Erythroblast (primary cell): ENCODE data around the gene NPM1.

Experiments used
- DNase-seq, 2 experiments: peaks; one replicate each; lab custom pipeline; 2025; lab: John Stamatoyannopoulos, UW
- GATA1 ChIP-seq: IDR thresholded peaks from 2 replicates; pipeline ENCODE4 v1.6.1; 2011; ENCODE audit warnings: low read depth, mild to moderate bottlenecking, control low read depth, low read length, moderate library complexity
- POLR2A ChIP-seq: IDR thresholded peaks from 2 replicates; pipeline ENCODE4 v1.6.1; 2011; ENCODE audit warnings: mild to moderate bottlenecking, low read length

NPM1 gene

DNA sequence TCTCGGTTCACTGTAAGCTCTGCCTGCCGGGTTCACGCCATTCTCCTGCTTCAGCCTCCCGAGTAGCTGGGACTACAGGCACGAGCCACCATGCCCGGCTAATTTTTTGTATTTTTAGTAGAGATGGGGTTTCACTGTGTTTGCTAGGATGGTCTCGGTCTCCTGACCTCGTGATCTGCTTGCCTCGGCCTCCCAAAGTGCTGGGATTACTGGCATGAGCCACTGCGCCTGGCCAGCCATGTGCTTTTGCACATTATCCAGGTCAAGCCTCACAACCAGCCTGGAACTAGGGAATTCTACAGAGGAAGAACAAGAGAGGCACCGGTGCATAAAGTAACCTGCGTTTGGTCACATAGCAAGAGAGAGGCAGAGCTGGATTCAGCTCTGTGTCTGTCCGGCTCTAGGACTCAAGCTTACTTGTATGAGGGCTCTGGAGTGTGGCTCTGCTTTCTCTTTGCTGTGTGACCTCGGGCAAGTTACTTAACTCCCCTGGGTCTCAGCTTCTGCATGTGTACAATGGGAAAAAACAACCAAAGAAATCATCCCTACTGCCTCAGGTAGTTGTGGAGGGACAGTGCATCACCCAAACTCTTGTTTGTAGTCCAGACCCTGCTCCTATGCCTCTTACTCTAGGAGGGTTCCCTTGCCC, 38.1 kb downstream of the NPM1 start:
- no peak for TF ChIP-seq POLR2A
- no peak for TF ChIP-seq GATA1

DNA sequence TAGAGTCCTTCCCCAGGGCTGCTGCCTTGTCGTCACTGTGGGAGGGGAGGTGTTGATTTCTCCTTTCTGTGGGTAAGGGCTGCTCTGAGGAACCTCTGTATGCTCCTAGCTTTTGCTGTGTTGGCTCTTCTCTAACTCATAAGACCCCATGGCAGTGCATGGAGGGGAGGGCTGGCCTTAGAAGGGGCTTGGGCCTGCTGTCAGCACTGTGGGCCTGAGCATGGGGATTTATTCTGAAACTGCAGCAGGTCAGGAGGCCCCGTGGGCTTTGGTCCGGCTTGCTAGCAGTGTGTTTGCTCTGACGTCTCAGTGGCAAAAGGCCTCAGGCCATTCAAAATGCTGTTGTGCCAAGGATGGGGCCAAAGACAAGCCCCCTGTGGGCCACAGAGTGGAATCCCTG, 38.6 kb downstream of the NPM1 start:
- no peak for DNase-seq

More for the DNA sequence above, 38.1 kb downstream of the NPM1 start:
- DNase-seq = no peak

DNA sequence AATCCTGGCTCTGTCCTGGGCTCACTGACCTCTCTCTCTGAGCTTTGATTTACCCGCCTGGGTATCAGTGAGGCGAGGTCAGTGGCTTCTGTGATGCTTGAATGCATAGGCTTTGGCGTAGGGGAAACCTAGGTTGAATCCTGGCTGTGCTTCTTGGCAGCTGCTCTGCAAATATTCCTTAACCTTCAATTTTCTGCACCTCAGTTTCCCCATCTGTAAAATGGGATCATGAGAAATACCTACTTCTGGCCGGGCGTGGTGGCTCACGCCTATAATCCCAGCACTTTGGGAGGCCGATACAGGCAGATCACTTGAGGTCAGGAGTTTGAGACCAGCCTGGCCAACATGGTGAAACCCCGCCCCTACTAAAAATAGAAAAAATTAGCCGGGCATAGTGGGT, 39.0 kb downstream of the NPM1 start:
- TF ChIP-seq GATA1 (no peak), POLR2A (no peak)
- DNase-seq = no peak

More for the DNA sequence above, 38.6 kb downstream of the NPM1 start:
- TF ChIP-seq GATA1 = no peak
- TF ChIP-seq POLR2A = no peak

DNA sequence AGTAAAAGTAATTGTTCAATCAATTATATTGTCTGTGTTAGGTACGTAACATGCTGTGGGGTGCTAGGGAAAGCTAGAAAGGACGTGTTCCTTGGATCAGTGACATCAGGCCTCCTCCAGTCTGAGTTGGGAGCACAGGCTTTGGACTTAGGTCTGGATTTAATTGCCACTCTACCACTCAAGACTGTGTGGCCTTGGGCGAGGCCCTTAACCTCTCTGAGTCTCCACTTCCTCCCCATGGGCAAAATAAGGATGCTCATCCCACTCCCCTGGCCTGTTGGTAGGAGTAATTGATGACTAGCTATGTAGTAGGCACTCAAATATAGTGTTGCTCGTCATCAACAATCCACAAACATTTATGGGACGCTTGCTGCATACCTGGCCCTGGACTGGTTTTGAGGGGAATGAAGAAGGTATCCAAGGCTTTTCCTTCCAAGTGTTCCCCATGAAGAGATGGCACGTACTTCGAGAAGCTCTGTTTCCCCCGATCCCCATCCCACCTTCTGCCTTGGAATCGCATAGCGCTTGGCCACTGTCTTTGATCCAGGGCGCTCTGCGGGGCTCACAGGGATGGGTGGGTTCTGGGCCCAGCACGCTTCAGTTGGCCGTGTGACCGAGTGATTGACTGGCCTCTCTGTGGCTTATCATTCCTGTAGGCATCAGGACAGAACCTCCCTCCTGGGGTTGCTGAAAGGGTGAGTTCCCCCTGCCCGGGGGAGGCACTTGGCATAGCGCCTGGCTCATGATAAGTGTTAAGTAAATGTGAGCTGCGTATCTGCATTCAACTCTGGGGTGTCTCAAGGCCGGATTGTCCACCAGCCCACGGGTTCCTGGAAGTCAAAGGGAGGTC, 39.9 kb downstream of the NPM1 start:
- TF ChIP-seq GATA1 (no peak), POLR2A (no peak)
- peak in 1 of 2 experiments; percentile 13 for DNase-seq

DNA sequence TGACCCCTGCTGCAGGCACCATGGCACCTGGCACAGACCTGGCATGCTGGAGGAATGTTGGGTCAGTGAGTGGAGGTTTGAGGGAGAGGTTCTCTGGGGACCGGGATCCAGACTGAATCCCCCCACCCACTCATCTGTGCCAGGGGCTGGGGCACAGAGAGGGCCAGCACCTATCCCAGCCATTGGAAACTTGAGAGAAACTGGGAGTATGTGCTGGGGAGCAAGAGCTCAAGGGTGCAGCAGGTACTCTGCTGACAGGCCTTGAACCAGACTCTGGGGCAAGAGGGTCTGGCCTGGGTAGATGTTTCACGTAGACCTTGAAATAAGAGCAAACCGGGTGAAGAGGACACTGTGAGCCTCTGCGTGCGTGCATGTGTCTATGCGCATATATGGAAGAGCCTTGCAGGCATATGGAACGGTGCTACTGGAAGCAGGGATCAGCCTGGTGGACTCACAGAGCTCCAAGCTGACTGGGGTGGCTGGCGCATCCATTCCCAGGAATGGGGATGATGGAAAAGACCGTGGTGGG, 40.6 kb downstream of the NPM1 start:
- TF ChIP-seq POLR2A = no peak
- TF ChIP-seq GATA1 = no peak
- DNase-seq = no peak

DNA sequence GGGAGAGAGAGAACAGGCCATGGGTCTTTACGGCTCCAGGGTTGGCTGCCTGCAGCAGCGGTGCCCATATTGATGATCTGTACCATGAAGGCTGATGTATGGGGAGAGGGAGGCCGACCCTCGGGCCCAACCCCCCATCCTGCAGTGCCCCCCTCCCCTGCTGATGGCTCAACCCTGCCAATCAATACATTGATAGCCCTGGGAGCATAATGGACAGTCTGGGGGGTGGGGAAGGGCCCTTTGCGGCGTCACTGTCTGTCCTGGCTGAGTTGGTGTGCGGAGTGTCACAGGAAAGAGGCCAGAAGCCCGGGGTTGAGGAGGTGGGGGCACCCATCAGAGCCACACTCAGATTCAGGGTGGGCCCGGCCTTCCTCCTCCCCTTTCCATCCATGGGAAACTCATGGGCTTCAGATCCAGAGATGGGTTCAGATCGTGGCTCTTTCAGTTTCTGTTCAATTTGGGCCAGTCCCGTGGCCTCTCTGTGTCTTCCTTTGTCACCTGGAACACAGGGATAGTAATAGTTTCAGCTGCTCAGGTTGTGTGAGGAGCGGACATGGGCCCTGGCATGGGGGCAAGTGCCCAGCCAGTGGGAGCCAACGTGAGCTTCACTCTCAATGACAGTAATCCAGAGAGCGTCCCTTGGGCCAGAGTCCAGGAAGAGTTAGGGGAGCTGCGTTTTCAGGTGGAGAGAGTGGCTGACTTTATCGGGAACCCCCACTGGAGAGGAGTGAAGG, 41.3 kb downstream of the NPM1 start:
- TF ChIP-seq GATA1 (no peak), POLR2A (no peak)
- no peak for DNase-seq

DNA sequence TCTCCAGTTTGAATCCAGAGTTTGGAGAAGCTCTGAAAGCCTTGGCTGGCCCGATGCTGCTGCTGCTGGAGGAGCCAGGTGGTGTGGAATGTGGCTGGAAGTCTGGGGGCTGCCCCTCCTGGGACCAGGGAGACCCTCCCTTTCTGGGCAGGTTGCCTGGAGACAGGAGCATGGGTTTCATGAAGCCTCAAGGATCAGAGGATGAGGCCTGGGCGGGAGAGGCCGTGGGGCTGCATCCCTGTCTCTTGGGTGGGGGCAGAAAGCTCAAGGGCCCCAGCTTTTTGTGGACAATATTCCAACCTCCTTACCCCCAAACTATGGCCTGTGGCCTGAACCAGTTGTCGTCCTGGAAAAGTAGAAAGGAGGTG, 41.9 kb downstream of the NPM1 start:
- no peak for TF ChIP-seq GATA1
- no peak for TF ChIP-seq POLR2A
- no peak for DNase-seq

DNA sequence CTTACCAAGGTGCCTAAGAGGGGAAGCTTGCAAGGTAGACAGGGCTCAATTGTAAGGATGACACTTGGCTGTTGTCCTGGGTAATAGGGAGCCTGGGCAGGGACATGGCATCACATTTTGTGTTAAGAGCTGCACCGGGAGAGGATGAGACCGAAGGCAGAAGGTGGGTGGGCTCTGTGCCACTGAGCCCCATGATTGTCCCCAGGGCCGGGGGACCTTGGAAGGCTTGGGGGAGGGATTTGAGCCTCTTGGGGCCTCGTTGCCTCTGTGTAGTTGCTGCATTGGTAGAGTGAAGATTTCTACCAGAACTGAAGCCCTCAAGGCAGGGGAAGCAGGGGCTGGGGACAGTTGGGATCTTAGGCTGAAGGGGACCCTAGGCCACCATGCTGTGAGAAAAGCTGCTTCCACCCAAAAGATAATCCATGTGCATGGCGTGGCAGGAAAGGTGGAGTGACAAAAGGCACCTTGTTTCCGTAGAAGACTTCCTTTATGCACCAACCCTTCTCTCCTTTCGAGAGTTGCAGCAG, 43.7 kb downstream of the NPM1 start:
- no peak for DNase-seq

DNA sequence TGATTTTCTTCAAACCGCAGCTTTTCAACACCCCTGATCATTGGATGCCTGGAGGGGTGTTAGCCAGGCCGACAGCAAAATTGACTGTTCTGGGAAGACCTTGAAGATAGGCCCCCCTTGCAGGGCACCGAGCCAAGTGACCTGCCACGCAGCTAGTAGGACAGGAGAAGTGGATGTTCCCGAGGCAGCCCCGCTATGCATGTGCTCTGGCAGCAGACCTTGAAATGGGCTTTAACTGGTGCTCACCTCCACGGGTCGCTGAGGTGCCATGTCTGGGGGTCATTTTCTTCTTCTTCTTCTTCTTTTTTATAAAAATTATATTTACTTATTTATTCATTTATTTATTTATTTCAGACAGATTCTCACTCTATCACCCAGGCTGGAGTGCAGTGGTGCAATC, 44.4 kb downstream of the NPM1 start:
- no peak for DNase-seq
- no peak for TF ChIP-seq GATA1
- no peak for TF ChIP-seq POLR2A

More for the DNA sequence above, 43.7 kb downstream of the NPM1 start:
- TF ChIP-seq GATA1 (no peak), POLR2A (no peak)

DNA sequence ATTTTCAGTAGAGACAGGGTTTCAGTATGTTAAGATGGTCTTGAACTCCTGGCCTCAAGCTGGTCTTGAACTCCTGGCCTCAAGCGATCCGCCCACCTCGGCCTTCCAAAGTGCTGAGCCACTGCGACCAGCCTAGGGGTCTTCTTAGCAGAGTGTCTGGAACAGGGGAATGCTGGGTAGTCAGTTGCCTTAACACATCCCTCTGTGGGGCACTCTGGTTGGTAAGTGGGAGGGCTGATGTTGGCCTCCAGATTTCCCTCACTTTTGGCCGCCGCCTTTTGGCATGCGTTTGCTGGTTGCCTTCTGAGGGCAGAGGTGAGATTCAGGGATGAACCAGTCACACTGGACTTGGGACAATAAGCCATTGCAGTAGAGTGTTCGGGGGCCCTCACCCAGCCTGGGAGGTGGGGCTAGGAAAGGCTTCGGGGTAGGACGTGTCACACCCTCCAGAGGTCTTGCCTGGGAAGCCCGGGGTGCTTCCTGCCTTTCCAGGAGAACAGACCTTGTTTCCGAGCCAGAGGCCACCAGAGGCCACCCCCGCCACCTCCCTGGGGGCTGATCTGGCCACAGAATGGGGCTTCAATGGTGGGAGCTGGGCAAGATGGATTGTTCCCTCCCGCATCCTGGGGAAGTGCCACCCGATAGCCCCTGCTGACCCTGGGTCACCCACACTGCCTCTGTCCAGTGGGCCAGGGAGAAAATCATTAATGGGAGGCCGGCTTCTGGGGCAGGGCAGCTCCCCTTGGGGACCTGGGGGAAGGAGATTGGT, 45.1 kb downstream of the NPM1 start:
- DNase-seq = no peak
- no peak for TF ChIP-seq GATA1
- no peak for TF ChIP-seq POLR2A

DNA sequence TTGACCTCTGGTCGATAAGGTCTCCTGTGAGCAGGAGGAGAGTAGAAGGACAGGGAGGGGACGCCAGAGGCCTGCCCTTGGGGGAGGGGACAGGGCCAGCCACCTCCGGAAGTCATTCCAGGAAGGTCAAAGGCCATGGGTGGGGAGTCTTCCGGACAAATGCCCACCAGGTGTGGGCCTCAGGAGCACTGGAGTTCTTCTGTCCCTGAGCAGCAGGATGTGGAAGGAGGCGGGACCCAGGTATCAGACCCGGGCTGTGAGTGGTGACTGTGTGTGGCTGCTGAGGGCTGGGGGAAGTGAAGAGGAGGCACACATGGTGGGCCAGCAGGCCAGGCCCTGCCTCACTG, 45.7 kb downstream of the NPM1 start:
- TF ChIP-seq POLR2A (no peak), GATA1 (no peak)
- DNase-seq = no peak

DNA sequence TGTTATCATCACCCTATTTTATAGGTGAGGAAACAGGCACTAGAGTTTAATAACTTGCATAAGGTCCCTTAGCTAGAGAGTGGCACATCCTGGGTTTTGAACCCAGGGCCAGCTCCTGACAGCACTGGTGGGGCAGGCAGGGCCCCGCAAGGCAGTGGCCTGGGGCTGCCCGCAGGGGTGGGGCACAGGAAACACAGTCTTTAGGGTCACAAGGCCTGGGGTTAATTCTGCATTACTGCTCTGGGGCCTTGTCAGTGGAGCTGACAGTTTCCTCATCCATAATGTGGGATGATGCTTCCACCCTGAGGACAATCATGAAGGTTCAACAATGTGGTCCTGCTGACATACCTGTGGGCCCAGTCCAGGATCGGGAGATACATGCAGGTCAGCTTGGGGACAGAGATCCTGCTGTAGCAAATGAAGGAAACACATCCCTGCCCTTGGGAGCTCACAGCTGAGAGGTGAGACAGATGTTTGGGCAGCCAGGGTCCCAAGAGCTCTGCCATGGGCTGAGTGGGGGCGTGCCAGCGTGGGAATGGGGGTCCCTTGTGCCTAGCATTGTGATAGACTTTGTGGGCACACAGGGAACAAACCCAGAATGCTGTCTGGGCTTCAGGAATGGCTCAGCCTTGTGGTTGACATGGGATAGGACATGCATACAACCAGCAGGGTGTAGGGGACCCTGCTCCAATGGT, 46.5 kb downstream of the NPM1 start:
- TF ChIP-seq POLR2A = no peak
- TF ChIP-seq GATA1 = no peak
- DNase-seq = no peak
